Fibroblast of lung (primary cell): ENCODE measurements around the gene TRIM71. TPM values are rescaled to one million over a fixed set of nuclear protein-coding genes. Genes with fewer than 3 reads are reported as not detected.

Experiments
- DNase-seq, 2 donors: peaks; one replicate each; pipeline versions ENCODE4 v3.0.0 to v3.0.0-alpha.2; 2010; ENCODE audit warnings: low read depth in 2 of 2
- H2AFZ ChIP-seq: 2 replicates; pipeline ENCODE4 v1.5.1; 2012; ENCODE audit warnings: low read length, control low read depth, inconsistent platforms
- H3K27ac ChIP-seq: 2 replicates; pipeline ENCODE4 v1.5.1; 2011; ENCODE audit warnings: low read length, control low read depth; ENCODE audit not compliant: insufficient read depth
- H3K27me3 ChIP-seq: 2 replicates; pipeline ENCODE4 v1.5.1; 2011; ENCODE audit warnings: mild to moderate bottlenecking, low read length; ENCODE audit not compliant: control insufficient read depth, insufficient read depth
- H3K36me3 ChIP-seq: 2 replicates; pipeline ENCODE4 v1.5.1; 2011; ENCODE audit warnings: low read length; ENCODE audit not compliant: control insufficient read depth, insufficient read depth
- H3K4me1 ChIP-seq: 2 replicates; pipeline ENCODE4 v1.5.1; 2011; ENCODE audit warnings: low read length; ENCODE audit not compliant: control insufficient read depth, insufficient read depth; ENCODE audit errors: extremely low read depth
- H3K4me2 ChIP-seq: 2 replicates; pipeline ENCODE4 v1.5.1; 2011; ENCODE audit warnings: low read length, control low read depth; ENCODE audit not compliant: insufficient read depth; ENCODE audit errors: extremely low read depth
- H3K4me3 ChIP-seq, 4 experiments: fragments of 200-600 bp in 1 of 4; sonication (generic) in 1 of 4; replicated peaks in 1 of 4; 2 replicates each; pipeline ENCODE4 v1.5.1; 2011 to 2016; ENCODE audit warnings: low read length in 4 of 4, low read depth in 3 of 4, mild to moderate bottlenecking in 3 of 4, control low read depth in 2 of 4, inconsistent platforms in 1 of 4, mixed read lengths in 1 of 4; ENCODE audit not compliant: insufficient read depth in 1 of 4; ENCODE audit errors: control extremely low read depth in 1 of 4
- H3K79me2 ChIP-seq: 2 replicates; pipeline ENCODE4 v1.5.1; 2012; ENCODE audit warnings: mild to moderate bottlenecking, low read length, inconsistent platforms; ENCODE audit not compliant: control insufficient read depth, insufficient read depth
- H3K9ac ChIP-seq: 2 replicates; pipeline ENCODE4 v1.5.1; 2011; ENCODE audit warnings: mild to moderate bottlenecking, low read length, control low read depth; ENCODE audit not compliant: insufficient read depth
- H3K9me3 ChIP-seq: 2 replicates; pipeline ENCODE4 v1.5.1; 2012; ENCODE audit warnings: low read depth, low read length; ENCODE audit not compliant: control insufficient read depth, insufficient read depth
- H4K20me1 ChIP-seq: 2 replicates; pipeline ENCODE4 v1.5.1; 2011; ENCODE audit warnings: low read length; ENCODE audit not compliant: control insufficient read depth, insufficient read depth; ENCODE audit errors: extremely low read depth
- EZH2 ChIP-seq: IDR thresholded peaks from 2 replicates; pipeline ENCODE4 v1.5.1; 2012; ENCODE audit warnings: low read length, control low read depth, mild to moderate bottlenecking; ENCODE audit errors: missing control alignments
- polyA plus RNA-seq, 2 donors: library from polyadenylated mRNA; depleted of rRNA in 1 of 2; stranded (reverse) in 1 of 2; unstranded in 1 of 2; fragments of >200 nt; gene quantifications; 2 replicates each; pipeline ENCODE4 v1.2.1, GENCODE V29; 2011 to 2012; ENCODE audit warnings: missing spikeins in 1 of 2
- total RNA-seq: library from RNA; depleted of rRNA; stranded (reverse); fragments of >200 nt; gene quantifications from 2 replicates; pipeline ENCODE4 v1.2.1, GENCODE V29; 2014
- TF ChIP-seq, protein P1 (sequence below), 2 donors: IDR thresholded peaks in 1 of 2; conservative IDR thresholded peaks in 1 of 2; 1 replicate in 1 of 2; 2 replicates in 1 of 2; pipeline ENCODE4 v1.5.1; 2011 to 2012; ENCODE audit warnings: low read length in 2 of 2, control low read depth in 1 of 2, inconsistent platforms in 1 of 2, low read depth in 1 of 2, mild to moderate bottlenecking in 1 of 2

The TRIM71 gene
- total and polyA plus RNA-seq, 2 donors (not counting 1 experiment from before 2014, with no cell fraction given), result under 0.01 to 0.02 TPM

GRCh38 chr3:32871273-32871672 is 53.5 kb downstream of the TRIM71 start:
- TF ChIP-seq, protein P1, sequence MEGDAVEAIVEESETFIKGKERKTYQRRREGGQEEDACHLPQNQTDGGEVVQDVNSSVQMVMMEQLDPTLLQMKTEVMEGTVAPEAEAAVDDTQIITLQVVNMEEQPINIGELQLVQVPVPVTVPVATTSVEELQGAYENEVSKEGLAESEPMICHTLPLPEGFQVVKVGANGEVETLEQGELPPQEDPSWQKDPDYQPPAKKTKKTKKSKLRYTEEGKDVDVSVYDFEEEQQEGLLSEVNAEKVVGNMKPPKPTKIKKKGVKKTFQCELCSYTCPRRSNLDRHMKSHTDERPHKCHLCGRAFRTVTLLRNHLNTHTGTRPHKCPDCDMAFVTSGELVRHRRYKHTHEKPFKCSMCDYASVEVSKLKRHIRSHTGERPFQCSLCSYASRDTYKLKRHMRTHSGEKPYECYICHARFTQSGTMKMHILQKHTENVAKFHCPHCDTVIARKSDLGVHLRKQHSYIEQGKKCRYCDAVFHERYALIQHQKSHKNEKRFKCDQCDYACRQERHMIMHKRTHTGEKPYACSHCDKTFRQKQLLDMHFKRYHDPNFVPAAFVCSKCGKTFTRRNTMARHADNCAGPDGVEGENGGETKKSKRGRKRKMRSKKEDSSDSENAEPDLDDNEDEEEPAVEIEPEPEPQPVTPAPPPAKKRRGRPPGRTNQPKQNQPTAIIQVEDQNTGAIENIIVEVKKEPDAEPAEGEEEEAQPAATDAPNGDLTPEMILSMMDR (conservative IDR thresholded peaks at IDR 0.05 in 1 of 2, IDR thresholded peaks at IDR 0.05 in 1 of 2; ENCODE audit: low read depth in 1 of 2, low read length in 2 of 2), result no peak
- TF ChIP-seq EZH2, result no peak
- no peaks in the 10 kb centered on the region for H3K4me1 ChIP-seq
- no peaks in the 10 kb centered on the region for H4K20me1 ChIP-seq
- H3K27me3 ChIP-seq, result peaks cover 4% of the 10 kb centered on the region
- no peak overlapping the region for H3K4me3 ChIP-seq
- no peaks in the 10 kb centered on the region for H3K36me3 ChIP-seq
- H3K9ac ChIP-seq, result no peak overlapping the region
- H3K4me2 ChIP-seq, result no peak overlapping the region
- DNase-seq, result no peak
- no peaks in the 10 kb centered on the region for H3K79me2 ChIP-seq
- H2AFZ ChIP-seq, result no peak overlapping the region
- H3K27ac ChIP-seq, result no peak overlapping the region
- no peaks in the 10 kb centered on the region for H3K9me3 ChIP-seq

DNA sequence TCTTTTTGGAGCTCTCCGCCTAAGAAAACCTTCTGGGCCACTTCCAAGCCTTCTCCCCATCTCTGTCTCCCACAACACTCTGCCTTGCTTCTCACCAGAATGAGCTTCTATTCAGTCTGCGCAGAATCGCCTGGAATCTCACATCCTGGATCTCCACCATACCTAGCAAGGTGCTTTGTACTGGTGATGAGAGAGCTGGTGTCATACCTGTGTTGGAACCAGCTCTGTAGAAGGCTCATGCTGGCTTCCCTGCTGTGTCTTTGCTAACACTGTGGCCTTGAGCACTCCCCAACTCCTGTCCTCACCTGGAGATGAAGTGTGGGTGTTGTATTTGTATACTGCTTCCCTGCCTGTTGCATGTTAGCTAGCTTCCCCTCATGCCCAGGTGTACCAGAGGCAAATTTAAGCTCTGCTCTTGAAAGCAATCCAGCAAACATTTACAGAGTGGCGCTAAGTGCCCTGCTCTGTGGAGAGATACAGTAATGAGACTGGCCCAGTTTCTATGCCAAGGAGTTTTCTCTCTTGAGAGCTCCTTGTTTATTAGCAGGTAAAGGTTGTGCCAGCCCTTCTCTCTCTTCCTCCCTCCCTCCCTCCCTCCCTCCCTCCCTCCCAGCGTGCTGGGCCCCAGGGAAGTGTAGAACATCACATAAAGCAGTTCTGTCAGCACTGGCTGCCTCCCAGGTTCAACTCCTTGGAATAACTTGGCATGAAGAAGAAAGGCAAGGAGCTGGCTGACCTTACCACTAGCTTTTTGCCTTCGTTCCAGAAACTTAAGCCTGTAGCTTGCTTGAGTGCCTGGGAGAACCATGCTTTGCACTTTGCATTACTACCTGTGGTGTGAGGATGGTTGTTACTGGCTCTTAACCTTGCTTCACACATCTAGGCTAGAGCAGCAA is 54.9 kb downstream of the TRIM71 start:
- Histone ChIP-seq H3K27me3 (peaks cover 4% of the 10 kb centered on the region), H2AFZ (no peak overlapping the region), H3K4me1 (no peaks in the 10 kb centered on the region), H3K9ac (no peak overlapping the region), H3K4me3 (no peak overlapping the region), H3K36me3 (no peaks in the 10 kb centered on the region), H3K4me2 (no peak overlapping the region), H3K79me2 (no peaks in the 10 kb centered on the region), H4K20me1 (no peaks in the 10 kb centered on the region), H3K9me3 (no peaks in the 10 kb centered on the region), H3K27ac (no peak overlapping the region)
- TF ChIP-seq EZH2, result no peak
- TF ChIP-seq, protein P1 (conservative IDR thresholded peaks at IDR 0.05 in 1 of 2, IDR thresholded peaks at IDR 0.05 in 1 of 2; ENCODE audit: low read depth in 1 of 2, low read length in 2 of 2), result no peak
- peak; percentile 20 to 46 for DNase-seq

DNA sequence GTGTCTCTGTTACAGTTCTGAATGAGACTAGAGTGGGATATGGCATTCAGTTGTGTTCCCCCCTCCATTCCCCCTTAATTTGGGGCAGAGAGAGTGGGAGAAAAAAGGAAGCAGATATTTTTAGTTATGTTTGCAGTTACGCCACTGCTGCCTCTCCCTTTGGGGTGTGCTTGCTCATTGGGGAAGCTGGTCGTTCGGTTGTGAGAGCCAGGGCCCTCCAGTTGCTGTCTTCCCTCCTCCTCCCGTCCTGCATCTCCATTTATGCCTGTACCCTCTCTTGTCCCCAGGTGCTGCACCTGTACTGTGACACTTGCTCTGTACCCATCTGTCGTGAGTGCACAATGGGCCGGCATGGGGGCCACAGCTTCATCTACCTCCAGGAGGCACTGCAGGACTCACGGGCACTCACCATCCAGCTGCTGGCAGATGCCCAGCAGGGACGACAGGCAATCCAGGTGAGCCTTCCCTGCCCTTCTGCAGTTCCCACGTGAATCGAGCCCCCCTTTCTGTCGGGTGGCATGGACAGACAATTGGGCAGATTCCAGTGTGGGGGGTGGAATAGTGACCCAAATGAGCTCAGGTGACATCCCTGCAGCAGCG is 55.8 kb downstream of the TRIM71 start:
- Histone ChIP-seq H3K27ac (no peak overlapping the region), H3K79me2 (no peaks in the 10 kb centered on the region), H3K27me3 (peaks cover 4% of the 10 kb centered on the region), H3K4me3 (no peak overlapping the region), H3K9me3 (no peaks in the 10 kb centered on the region), H2AFZ (no peak overlapping the region), H3K36me3 (no peaks in the 10 kb centered on the region), H3K9ac (no peak overlapping the region), H3K4me2 (no peak overlapping the region), H4K20me1 (no peaks in the 10 kb centered on the region), H3K4me1 (no peaks in the 10 kb centered on the region)
- TF ChIP-seq, protein P1 (conservative IDR thresholded peaks at IDR 0.05 in 1 of 2, IDR thresholded peaks at IDR 0.05 in 1 of 2; ENCODE audit: low read depth in 1 of 2, low read length in 2 of 2), result no peak
- DNase-seq, result no peak
